Thoracic aorta (tissue), 2 donors: ENCODE data around the gene RAP1B. TPM values are rescaled to one million over a fixed set of nuclear protein-coding genes. Genes with fewer than 3 reads are reported as not detected.

ENCODE experiments used
- ATAC-seq: fragments of 150-250 bp; one replicate; pipeline ENCODE4 v1.8.0; 2017; ENCODE audit warnings: low read depth; ENCODE audit not compliant: insufficient number of reproducible peaks, low FRiP score
- DNase-seq: peaks from one replicate; pipeline ENCODE4 v3.0.0-alpha.2; 2020; ENCODE audit warnings: low spot score
- H3K27ac ChIP-seq, 2 donors: fragments of 200-600 bp; sonication (generic); 1 replicate in 1 of 2; 2 replicates in 1 of 2; pipeline ENCODE4 v1.5.1; 2016; ENCODE audit warnings: mild to moderate bottlenecking in 2 of 2, moderate library complexity in 2 of 2
- H3K27me3 ChIP-seq: fragments of 200-600 bp; sonication (generic); replicated peaks from 2 replicates; pipeline ENCODE4 v1.6.0; 2016; ENCODE audit warnings: mild to moderate bottlenecking; ENCODE audit not compliant: insufficient read depth
- H3K36me3 ChIP-seq: fragments of 200-600 bp; sonication (generic); one replicate; pipeline ENCODE4 v1.5.1; 2016
- H3K4me1 ChIP-seq, 2 donors: fragments of 200-600 bp; sonication (generic); 1 replicate in 1 of 2; 2 replicates in 1 of 2; pipeline versions ENCODE4 v1.5.1 to v1.6.0; 2016; ENCODE audit warnings: low read depth in 2 of 2, mild to moderate bottlenecking in 1 of 2; ENCODE audit not compliant: control insufficient read depth in 1 of 2
- H3K4me3 ChIP-seq: fragments of 200-600 bp; sonication (generic); 2 replicates; pipeline ENCODE4 v1.5.1; 2016; ENCODE audit warnings: mild to moderate bottlenecking
- H3K9me3 ChIP-seq: fragments of 200-600 bp; sonication (generic); 2 replicates; pipeline ENCODE4 v1.5.1; 2016
- CTCF ChIP-seq: fragments of 200-600 bp; sonication (generic); IDR thresholded peaks from one replicate; pipeline ENCODE4 v1.5.1; 2019; ENCODE audit warnings: antibody characterized with exemption
- total RNA-seq, 2 donors: library from RNA; depleted of rRNA; stranded (reverse); fragments of >200 nt; gene quantifications; one replicate each; pipeline versions ENCODE4 v1.1.0 to v1.2.3, GENCODE V29; 2016

RAP1B gene
- total RNA-seq, 2 donors from 2014 or later: 120 to 245 TPM

GRCh38 chr12:68638171-68638570, 27.5 kb downstream of the RAP1B start:
- TF ChIP-seq CTCF: no peak
- Histone ChIP-seq H3K9me3 (no peaks in the 10 kb centered on the region), H3K4me1 (peaks cover 38 to 73% of the 10 kb centered on the region in 2 donors), H3K4me3 (no peak overlapping the region), H3K27ac (no peak overlapping the region), H3K27me3 (no peaks in the 10 kb centered on the region), H3K36me3 (no peaks in the 10 kb centered on the region)
- no peak for DNase-seq
- no peak for ATAC-seq

GRCh38 chr12:68638721-68639395, 28.2 kb downstream of the RAP1B start:
- Histone ChIP-seq H3K36me3 (no peaks in the 10 kb centered on the region), H3K4me1 (peaks cover 34 to 80% of the 10 kb centered on the region in 2 donors), H3K27ac (no peak overlapping the region), H3K27me3 (no peaks in the 10 kb centered on the region), H3K9me3 (no peaks in the 10 kb centered on the region), H3K4me3 (no peak overlapping the region)
- no peak for TF ChIP-seq CTCF
- no peak for DNase-seq
- no peak for ATAC-seq

GRCh38 chr12:68639396-68639767, 28.7 kb downstream of the RAP1B start:
- Histone ChIP-seq H3K4me3 (no peak overlapping the region), H3K9me3 (no peaks in the 10 kb centered on the region), H3K27me3 (no peaks in the 10 kb centered on the region), H3K27ac (no peak overlapping the region), H3K36me3 (no peaks in the 10 kb centered on the region), H3K4me1 (peaks cover 30 to 81% of the 10 kb centered on the region in 2 donors)
- ATAC-seq: no peak
- no peak for TF ChIP-seq CTCF
- DNase-seq: no peak

- Histone ChIP-seq H3K4me3 (no peak overlapping the region), H3K27me3 (no peaks in the 10 kb centered on the region), H3K4me1 (peaks cover 22 to 64% of the 10 kb centered on the region in 2 donors), H3K36me3 (no peaks in the 10 kb centered on the region), H3K9me3 (no peaks in the 10 kb centered on the region), H3K27ac (no peak overlapping the region)
- no peak for TF ChIP-seq CTCF
- ATAC-seq (no peak), DNase-seq (no peak)
These were observed 30.4 kb downstream of the RAP1B start for GRCh38 chr12:68641138-68641537.

- no peak overlapping the region for H3K4me3 ChIP-seq
- DNase-seq (no peak), ATAC-seq (no peak)
- no peak for TF ChIP-seq CTCF
- peaks cover 10 to 17% of the 10 kb centered on the region in 2 donors for H3K4me1 ChIP-seq
- H3K27me3 ChIP-seq: no peaks in the 10 kb centered on the region
- H3K9me3 ChIP-seq: no peaks in the 10 kb centered on the region
- H3K36me3 ChIP-seq: peaks cover 9% of the 10 kb centered on the region
- H3K27ac ChIP-seq: no peak overlapping the region
These were observed 35.8 kb downstream of the RAP1B start for GRCh38 chr12:68646484-68646883.
